Body of pancreas (tissue), 4 donors: ENCODE measurements around the gene PSMD6. TPM values are rescaled to one million over a fixed set of nuclear protein-coding genes. Genes with fewer than 3 reads are reported as not detected.

Experiments used
- ATAC-seq: fragments of 150-250 bp; one replicate; pipeline ENCODE4 v1.9.1; 2016
- DNase-seq, 4 donors: peaks; one replicate each; pipeline ENCODE4 v3.0.0-alpha.2; 2019
- H3K27ac ChIP-seq, 4 donors: fragments of 200-600 bp; sonication (generic); 1 replicate in 3 of 4; 2 replicates in 1 of 4; pipeline versions ENCODE4 v1.5.1 to v1.6.1; 2016 to 2019; ENCODE audit warnings: mild to moderate bottlenecking in 1 of 4, mixed read lengths in 1 of 4, moderate library complexity in 1 of 4
- H3K27me3 ChIP-seq, 2 donors: fragments of 200-600 bp; sonication (generic); one replicate each; pipeline ENCODE4 v1.6.0; 2016; ENCODE audit warnings: mild to moderate bottlenecking in 1 of 2
- H3K36me3 ChIP-seq, 2 donors: fragments of 200-600 bp; sonication (generic); replicated peaks in 1 of 2; 2 replicates each; pipeline ENCODE4 v1.5.1; 2016; ENCODE audit warnings: low read depth in 2 of 2; ENCODE audit not compliant: insufficient read depth in 1 of 2
- H3K4me1 ChIP-seq: fragments of 200-600 bp; sonication (generic); one replicate; pipeline ENCODE4 v1.6.0; 2016
- H3K4me3 ChIP-seq, 2 donors: fragments of 200-600 bp; sonication (generic); 1 replicate in 1 of 2; 2 replicates in 1 of 2; pipeline ENCODE4 v1.5.1; 2016 to 2019
- H3K9me3 ChIP-seq, 3 donors: fragments of 200-600 bp; sonication (generic); 1 replicate in 2 of 3; 2 replicates in 1 of 3; pipeline ENCODE4 v1.5.1; 2016
- POLR2A ChIP-seq, 3 donors: fragments of 450-650 bp; IDR thresholded peaks; one replicate each; pipeline ENCODE4 v1.6.1; 2016; ENCODE audit warnings: antibody characterized with exemption in 3 of 3, mild to moderate bottlenecking in 2 of 3
- WGBS, 2 donors: methylation state at CpG; one replicate each; pipeline ENCODE4 v1.1.5; 2017; 5-methylcytosine and 5-hydroxymethylcytosine counted together
- intact Hi-C: fragments of 100-400 bp; cut with DNase I; formaldehyde crosslinking; loops from one replicate; pipeline ENCODE4 v1.15.1; 2023
- total RNA-seq, 2 donors: library from RNA; depleted of rRNA; stranded (reverse); fragments of >200 nt; gene quantifications; one replicate each; pipeline ENCODE4 v1.1.0, GENCODE V29; 2016
- TF ChIP-seq, protein P1 (sequence below), 7 experiments: fragments of 450-650 bp in 4 of 7; fragments of 200-600 bp in 3 of 7; sonication (generic) in 3 of 7; IDR thresholded peaks; one replicate each; pipeline ENCODE4 v1.5.1; 2016 to 2019; ENCODE audit warnings: antibody characterized with exemption in 7 of 7

Gene PSMD6
- total RNA-seq, 2 donors from 2014 or later, result 88.7 to 98.3 TPM

- Histone ChIP-seq H3K9me3 (no peaks in the 10 kb centered on the region), H3K36me3 (no peaks in the 10 kb centered on the region), H3K4me3 (no peak overlapping the region), H3K4me1 (no peaks in the 10 kb centered on the region), H3K27ac (no peak overlapping the region), H3K27me3 (no peaks in the 10 kb centered on the region)
- WGBS, 2 donors, result 70 to 86% methylated on average over 3 of the region's 3 CpGs
- intact Hi-C loops, result no loop called here
- no peak for TF ChIP-seq POLR2A (IDR thresholded peaks at IDR 0.05)
- TF ChIP-seq, protein P1, sequence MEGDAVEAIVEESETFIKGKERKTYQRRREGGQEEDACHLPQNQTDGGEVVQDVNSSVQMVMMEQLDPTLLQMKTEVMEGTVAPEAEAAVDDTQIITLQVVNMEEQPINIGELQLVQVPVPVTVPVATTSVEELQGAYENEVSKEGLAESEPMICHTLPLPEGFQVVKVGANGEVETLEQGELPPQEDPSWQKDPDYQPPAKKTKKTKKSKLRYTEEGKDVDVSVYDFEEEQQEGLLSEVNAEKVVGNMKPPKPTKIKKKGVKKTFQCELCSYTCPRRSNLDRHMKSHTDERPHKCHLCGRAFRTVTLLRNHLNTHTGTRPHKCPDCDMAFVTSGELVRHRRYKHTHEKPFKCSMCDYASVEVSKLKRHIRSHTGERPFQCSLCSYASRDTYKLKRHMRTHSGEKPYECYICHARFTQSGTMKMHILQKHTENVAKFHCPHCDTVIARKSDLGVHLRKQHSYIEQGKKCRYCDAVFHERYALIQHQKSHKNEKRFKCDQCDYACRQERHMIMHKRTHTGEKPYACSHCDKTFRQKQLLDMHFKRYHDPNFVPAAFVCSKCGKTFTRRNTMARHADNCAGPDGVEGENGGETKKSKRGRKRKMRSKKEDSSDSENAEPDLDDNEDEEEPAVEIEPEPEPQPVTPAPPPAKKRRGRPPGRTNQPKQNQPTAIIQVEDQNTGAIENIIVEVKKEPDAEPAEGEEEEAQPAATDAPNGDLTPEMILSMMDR (IDR thresholded peaks at IDR 0.05), result no peak
- DNase-seq (no peak), ATAC-seq (no peak)
Observed at GRCh38 chr3:64059484-64060175, 36.3 kb upstream of the PSMD6 start.

- Histone ChIP-seq H3K9me3 (no peaks in the 10 kb centered on the region), H3K4me1 (no peaks in the 10 kb centered on the region), H3K4me3 (no peak overlapping the region), H3K27ac (no peak overlapping the region), H3K36me3 (no peaks in the 10 kb centered on the region), H3K27me3 (no peaks in the 10 kb centered on the region)
- ATAC-seq (no peak), DNase-seq (no peak)
- TF ChIP-seq POLR2A (IDR thresholded peaks at IDR 0.05), result no peak
- TF ChIP-seq, protein P1 (IDR thresholded peaks at IDR 0.05), result no peak
- intact Hi-C loops, result no loop called here
- WGBS, 2 donors, result 24 to 41% methylated on average over 4 of the region's 4 CpGs
Observed at GRCh38 chr3:64058566-64058965, 35.3 kb upstream of the PSMD6 start.

DNA sequence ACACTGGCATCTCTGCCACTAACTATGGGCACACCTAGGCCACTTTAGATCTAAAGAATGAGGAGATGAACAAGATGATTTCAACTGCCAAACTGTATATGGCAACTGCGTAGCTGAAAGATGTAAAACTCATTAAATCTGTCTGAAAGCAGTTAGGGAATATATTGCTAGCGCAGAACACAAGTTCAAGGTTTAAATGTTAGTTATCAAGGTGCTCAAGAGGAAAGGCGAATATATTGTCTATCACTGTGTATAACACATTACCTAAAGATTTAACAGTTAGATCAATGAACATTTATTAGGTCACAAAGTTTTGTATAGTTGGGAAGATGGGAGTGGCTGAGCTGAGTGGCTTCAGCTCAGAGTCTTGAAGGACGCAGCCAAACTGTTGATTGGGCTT lies 33.9 kb upstream of the PSMD6 start:
- no peaks in the 10 kb centered on the region for H3K4me1 ChIP-seq
- WGBS, 2 donors, result 89 to 94% methylated on average over 4 of the region's 4 CpGs
- intact Hi-C loops, result no loop called here
- no peaks in the 10 kb centered on the region for H3K9me3 ChIP-seq
- H3K27me3 ChIP-seq, result no peaks in the 10 kb centered on the region
- H3K27ac ChIP-seq, result no peak overlapping the region
- ATAC-seq (no peak), DNase-seq (no peak)
- no peak overlapping the region for H3K4me3 ChIP-seq
- no peak for TF ChIP-seq POLR2A (IDR thresholded peaks at IDR 0.05)
- H3K36me3 ChIP-seq, result no peaks in the 10 kb centered on the region

GRCh38 chr3:64056606-64057180 lies 33.4 kb upstream of the PSMD6 start:
- DNase-seq (no peak), ATAC-seq (no peak)
- H3K27me3 ChIP-seq, result no peaks in the 10 kb centered on the region
- no peaks in the 10 kb centered on the region for H3K36me3 ChIP-seq
- H3K9me3 ChIP-seq, result no peaks in the 10 kb centered on the region
- no peak overlapping the region for H3K27ac ChIP-seq
- 45 to 61% methylated on average over 3 of the region's 3 CpGs for WGBS, 2 donors
- no peaks in the 10 kb centered on the region for H3K4me1 ChIP-seq
- intact Hi-C loops, result no loop called here
- no peak overlapping the region for H3K4me3 ChIP-seq
- TF ChIP-seq, protein P1 (IDR thresholded peaks at IDR 0.05), result no peak

DNA sequence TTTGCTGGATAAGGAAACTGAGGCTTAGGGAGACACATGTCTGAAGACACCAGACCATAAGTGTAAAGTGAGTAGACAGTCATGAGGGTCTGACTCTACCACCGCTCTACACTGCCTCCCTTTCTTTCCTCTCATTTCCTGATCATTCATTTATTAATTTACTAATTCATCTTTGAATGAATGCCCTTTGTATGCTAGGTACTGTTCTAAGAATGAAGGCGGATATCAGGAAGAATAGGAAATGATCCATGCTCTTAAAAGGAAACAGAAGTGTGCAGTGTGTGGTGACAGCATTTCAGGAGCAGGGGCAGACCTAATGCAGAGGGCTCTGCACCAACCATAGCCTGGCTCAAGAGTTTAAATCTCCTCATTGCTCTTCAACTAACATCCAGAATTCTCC lies 31.8 kb upstream of the PSMD6 start:
- no peaks in the 10 kb centered on the region for H3K9me3 ChIP-seq
- H3K4me1 ChIP-seq, result no peaks in the 10 kb centered on the region
- no peaks in the 10 kb centered on the region for H3K36me3 ChIP-seq
- DNase-seq, result no peak
- ATAC-seq, result no peak
- TF ChIP-seq POLR2A (IDR thresholded peaks at IDR 0.05), result no peak
- TF ChIP-seq, protein P1 (IDR thresholded peaks at IDR 0.05), result no peak
- H3K27me3 ChIP-seq, result no peaks in the 10 kb centered on the region
- H3K27ac ChIP-seq, result no peak overlapping the region
- no peak overlapping the region for H3K4me3 ChIP-seq
- WGBS, 2 donors, result 83 to 87% methylated on average over 2 of the region's 2 CpGs
- intact Hi-C loops, result no loop called here
